ENCODE measurements around the gene CEMIP. TPM values are rescaled to one million over a fixed set of nuclear protein-coding genes. Genes with fewer than 3 reads are reported as not detected.
A peak's percentile ranks its signal among the peaks of the same experiment; 100 is the strongest.

The CEMIP gene
- total RNA-seq, 1 donor from 2014 or later = not detected

GRCh38 chr15:80775338-80775737 lies 3.8 kb upstream of the CEMIP start:
- Histone ChIP-seq H3K27ac (no peak overlapping the region), H4K20me1 (ENCODE audit: low read depth) (peaks cover 11% of the 10 kb centered on the region), H3K4me1 (peaks cover 4% of the 10 kb centered on the region), H3K9me3 (ENCODE audit: low read depth) (no peaks in the 10 kb centered on the region), H3K79me2 (ENCODE audit: low read depth) (no peaks in the 10 kb centered on the region), H3F3A (ENCODE audit: low read depth) (peaks cover 4% of the 10 kb centered on the region), H3K36me3 (no peaks in the 10 kb centered on the region), H3K4me3 (no peak overlapping the region), H3K4me2 (no peak overlapping the region), H3K27me3 (peaks cover 38% of the 10 kb centered on the region), H2AFZ (replicated peaks) (no peak overlapping the region), H3K9ac (no peak overlapping the region)
- Mint-ChIP-seq H3K36me3 (no peaks in the 10 kb centered on the region), H3K27me3 (ENCODE audit: insufficient read depth, low read depth) (peaks cover 27% of the 10 kb centered on the region), H3K4me3 (no peak overlapping the region), H3K9me3 (no peaks in the 10 kb centered on the region), H3K4me1 (peaks cover 10% of the 10 kb centered on the region), H3K27ac (no peak overlapping the region)
- DNase-seq (ENCODE audit: low spot score) = no peak
- TF ChIP-seq CTCF (IDR thresholded peaks at IDR 0.05) = no peak

GRCh38 chr15:80776420-80777045 lies 2.6 kb upstream of the CEMIP start:
- Histone ChIP-seq H3K27me3 (peaks cover 50% of the 10 kb centered on the region), H3K9ac (no peak overlapping the region), H3K4me1 (peaks cover 9% of the 10 kb centered on the region), H3K27ac (no peak overlapping the region), H3K4me2 (no peak overlapping the region), H3K4me3 (no peak overlapping the region), H3K36me3 (no peaks in the 10 kb centered on the region), H3F3A (ENCODE audit: low read depth) (peaks cover 6% of the 10 kb centered on the region), H3K9me3 (ENCODE audit: low read depth) (no peaks in the 10 kb centered on the region), H2AFZ (replicated peaks) (no peak overlapping the region), H3K79me2 (ENCODE audit: low read depth) (no peaks in the 10 kb centered on the region), H4K20me1 (ENCODE audit: low read depth) (peaks cover 13% of the 10 kb centered on the region)
- Mint-ChIP-seq H3K27ac (no peak overlapping the region), H3K27me3 (ENCODE audit: insufficient read depth, low read depth) (peaks cover 35% of the 10 kb centered on the region), H3K36me3 (no peaks in the 10 kb centered on the region), H3K4me1 (peaks cover 7% of the 10 kb centered on the region), H3K4me3 (no peak overlapping the region), H3K9me3 (no peaks in the 10 kb centered on the region)
- TF ChIP-seq EZH2phosphoT487 (IDR thresholded peaks at IDR 0.05) (no peak), EZH2 (IDR thresholded peaks at IDR 0.05) (no peak), CTCF (IDR thresholded peaks at IDR 0.05) (peak; percentile 84)
- DNase-seq (ENCODE audit: low spot score) = peak; percentile 88

- no peaks in the 10 kb centered on the region for H3K79me2 ChIP-seq (ENCODE audit: low read depth)
- H3K27ac ChIP-seq = no peak overlapping the region
- Mint-ChIP-seq H3K27ac (no peak overlapping the region), H3K36me3 (no peaks in the 10 kb centered on the region), H3K4me1 (peaks cover 7% of the 10 kb centered on the region), H3K4me3 (no peak overlapping the region), H3K9me3 (no peaks in the 10 kb centered on the region), H3K27me3 (ENCODE audit: insufficient read depth, low read depth) (peaks cover 38% of the 10 kb centered on the region)
- H3K4me1 ChIP-seq = peaks cover 9% of the 10 kb centered on the region
- H4K20me1 ChIP-seq (ENCODE audit: low read depth) = peaks cover 13% of the 10 kb centered on the region
- no peaks in the 10 kb centered on the region for H3K9me3 ChIP-seq (ENCODE audit: low read depth)
- no peak overlapping the region for H3K4me2 ChIP-seq
- no peak overlapping the region for H2AFZ ChIP-seq (replicated peaks)
- H3K27me3 ChIP-seq = peaks cover 56% of the 10 kb centered on the region
- no peaks in the 10 kb centered on the region for H3K36me3 ChIP-seq
- no peak for TF ChIP-seq CTCF (IDR thresholded peaks at IDR 0.05)
- TF ChIP-seq EZH2 (IDR thresholded peaks at IDR 0.05) = no peak
- TF ChIP-seq EZH2phosphoT487 (IDR thresholded peaks at IDR 0.05) = no peak
- H3K4me3 ChIP-seq = no peak overlapping the region
- H3F3A ChIP-seq (ENCODE audit: low read depth) = peaks cover 6% of the 10 kb centered on the region
- DNase-seq (ENCODE audit: low spot score) = no peak
- H3K9ac ChIP-seq = no peak overlapping the region
Observed at GRCh38 chr15:80777137-80777536, 2.0 kb upstream of the CEMIP start.

All from neural progenitor cell (in vitro differentiated cells).